Panc1 (cell line): Measurements from ENCODE around the gene IER3IP1. TPM values are rescaled to one million over a fixed set of nuclear protein-coding genes. Genes with fewer than 3 reads are reported as not detected.

ENCODE experiments used
- ATAC-seq: fragments of 200-7000 bp; cut with Tn5 transposase; 2 replicates; pipeline ENCODE4 v1.9.1; 2020; ENCODE audit warnings: mild to moderate bottlenecking, moderate library complexity
- BruUV-seq: library from RNA; stranded (reverse); fragments of 400-500 nt; replicated peaks from 2 replicates; lab custom pipeline; 2021; lab: Mats Ljungman, UMichigan
- CTCF ChIA-PET: fragments of 300-600 bp; sonication (Branson Sonifier 250); formaldehyde crosslinking; loops from one replicate; lab custom pipeline; 2022; ENCODE audit warnings: antibody characterized with exemption; lab: Charles Lee
- POLR2A ChIA-PET: fragments of 300-600 bp; sonication (Branson Sonifier 250); formaldehyde crosslinking; loops from one replicate; lab custom pipeline; 2022; ENCODE audit warnings: antibody characterized with exemption; lab: Charles Lee
- DNase-seq: peaks from one replicate; pipeline ENCODE4 v3.0.0-alpha.2; 2010; ENCODE audit warnings: low read depth, low spot score
- H3K27ac ChIP-seq: 2 replicates; pipeline ENCODE4 v1.5.1; 2011; ENCODE audit warnings: mild to moderate bottlenecking, low read length, inconsistent platforms
- H3K27me3 ChIP-seq: fragments of 200-500 bp; sonication (Bioruptor generic); 2 replicates; pipeline ENCODE4 v1.6.0; 2014; ENCODE audit warnings: low read length, inconsistent platforms; ENCODE audit not compliant: control insufficient read depth, insufficient read depth
- H3K36me3 ChIP-seq: fragments of 200-500 bp; sonication (Bioruptor generic); 2 replicates; pipeline ENCODE4 v1.5.1; 2014; ENCODE audit warnings: inconsistent platforms, mild to moderate bottlenecking, low read length, moderate library complexity; ENCODE audit not compliant: control insufficient read depth, insufficient read depth
- H3K4me1 ChIP-seq: 2 replicates; pipeline ENCODE4 v1.5.1; 2011; ENCODE audit warnings: inconsistent platforms, mild to moderate bottlenecking, low read length, moderate library complexity; ENCODE audit not compliant: control insufficient read depth, insufficient read depth
- H3K4me3 ChIP-seq, 2 experiments: 2 replicates each; pipeline ENCODE4 v1.5.1; 2011 to 2012; ENCODE audit warnings: low read depth in 2 of 2, low read length in 2 of 2, mild to moderate bottlenecking in 2 of 2, inconsistent platforms in 1 of 2, moderate library complexity in 1 of 2
- H3K9me3 ChIP-seq: fragments of 200-500 bp; sonication (Bioruptor generic); 2 replicates; pipeline ENCODE4 v1.5.1; 2014; ENCODE audit warnings: low read depth, mild to moderate bottlenecking, inconsistent platforms, low read length, moderate library complexity; ENCODE audit not compliant: control insufficient read depth, insufficient read depth
- CTCF ChIP-seq: fragments of 450-650 bp; IDR thresholded peaks from 2 replicates; pipeline ENCODE4 v1.5.1; 2017; ENCODE audit warnings: mild to moderate bottlenecking
- POLR2AphosphoS5 ChIP-seq: IDR thresholded peaks from 2 replicates; pipeline ENCODE4 v1.6.1; 2012; ENCODE audit warnings: mild to moderate bottlenecking, low read depth, low read length, moderate library complexity
- REST ChIP-seq, 2 experiments: IDR thresholded peaks; 2 replicates each; pipeline ENCODE4 v1.6.1; 2011 to 2012; ENCODE audit warnings: low read depth in 2 of 2, control low read depth in 1 of 2, low read length in 1 of 2, mild to moderate bottlenecking in 1 of 2, moderate library complexity in 1 of 2; ENCODE audit not compliant: insufficient read depth in 1 of 2
- SIN3A ChIP-seq: IDR thresholded peaks from 2 replicates; pipeline ENCODE4 v1.6.1; 2012; ENCODE audit warnings: low read depth, mild to moderate bottlenecking, low read length, moderate library complexity, borderline replicate concordance; ENCODE audit not compliant: insufficient read depth
- TCF7L2 ChIP-seq: IDR thresholded peaks from 2 replicates; pipeline ENCODE4 v1.6.1; 2011; ENCODE audit warnings: mild to moderate bottlenecking, low read depth, low read length, inconsistent platforms
- in situ Hi-C: cut with HindIII; loops from 2 replicates; pipeline ENCODE4 v1.10.0; 2016; ENCODE audit warnings: low sequenced_read_pairs, low pct_unique_long_range_greater_than_20kb
- intact Hi-C: fragments of 100-400 bp; cut with micrococcal nuclease; formaldehyde crosslinking; loops from one replicate; pipeline ENCODE4 v1.10.0; 2022; ENCODE audit not compliant: unreplicated experiment
- total RNA-seq: library from RNA; stranded (reverse); gene quantifications from one replicate; pipeline ENCODE4 v1.2.1, GENCODE V29; 2021; ENCODE audit not compliant: unreplicated experiment

Gene IER3IP1
- total RNA-seq, 1 experiment from 2014 or later = 8.5 TPM

GRCh38 chr18:47179520-47179919 lies 3.4 kb upstream of the IER3IP1 start:
- no peaks in the 10 kb centered on the region for H3K27me3 ChIP-seq
- H3K27ac ChIP-seq = no peak overlapping the region
- ChIA-PET POLR2A (no interaction called here), CTCF (no interaction called here)
- DNase-seq (no peak), ATAC-seq (no peak)
- no peak overlapping the region for H3K4me3 ChIP-seq
- no peaks in the 10 kb centered on the region for H3K9me3 ChIP-seq
- 0 out of 2 replicates have a peak, but pooled peaks cover 2% of the 10 kb centered on the region for H3K4me1 ChIP-seq
- H3K36me3 ChIP-seq = no peaks in the 10 kb centered on the region; the same call in 1 of the 2 replicates
- in situ Hi-C loops (no loop called here), intact Hi-C loops (no loop called here)
- no peak for TF ChIP-seq TCF7L2
- TF ChIP-seq SIN3A = no peak
- no peak for TF ChIP-seq POLR2AphosphoS5
- no peak for TF ChIP-seq REST (IDR thresholded peaks at IDR 0.05; ENCODE audit: insufficient read depth in 1 of 2, low read depth in 2 of 2, low read length in 1 of 2)
- TF ChIP-seq CTCF = no peak
- no TSS peak for BruUV-seq

- ChIA-PET CTCF (no interaction called here), POLR2A (no interaction called here)
- Histone ChIP-seq H3K9me3 (no peaks in the 10 kb centered on the region), H3K4me3 (peak overlapping the region; percentile 76 to 85), H3K4me1 (0 out of 2 replicates have a peak, but pooled peaks cover 2% of the 10 kb centered on the region), H3K27me3 (no peaks in the 10 kb centered on the region), H3K36me3 (no peaks in the 10 kb centered on the region; the same call in 1 of the 2 replicates), H3K27ac (peak overlapping the region; percentile 86)
- intact Hi-C loops (no loop called here), in situ Hi-C loops (no loop called here)
- DNase-seq (no peak), ATAC-seq (no peak)
- BruUV-seq = no TSS peak
- no peak for TF ChIP-seq REST (IDR thresholded peaks at IDR 0.05; ENCODE audit: insufficient read depth in 1 of 2, low read depth in 2 of 2, low read length in 1 of 2)
- no peak for TF ChIP-seq POLR2AphosphoS5
- TF ChIP-seq CTCF = no peak
- TF ChIP-seq TCF7L2 = no peak
- no peak for TF ChIP-seq SIN3A
Measured at GRCh38 chr18:47175283-47175897, 774 bp downstream of the IER3IP1 start.
